GM18520 (cell line): ENCODE measurements around the gene CROCC2.

Source experiments
- ATAC-seq: cut with Tn5 transposase; IDR thresholded peaks from one replicate; pipeline ENCODE4 v1.9.1; 2021; ENCODE audit not compliant: unreplicated experiment

CROCC2 gene

GRCh38 chr2:240996161-240996833 is 90.2 kb downstream of the CROCC2 start:
- no peak for ATAC-seq

GRCh38 chr2:240996834-240997140 is 90.7 kb downstream of the CROCC2 start:
- ATAC-seq: no peak

GRCh38 chr2:240997141-240997855 is 91.2 kb downstream of the CROCC2 start:
- ATAC-seq: no peak

GRCh38 chr2:240997856-240998705 is 91.9 kb downstream of the CROCC2 start, which contains the start of gene SNED1:
Gene SNED1 (plus strand): TSS chr2:240998618. CDS start chr2:240998838, 220 bp downstream.
- ATAC-seq: no peak

- ATAC-seq: no peak
These were observed 92.5 kb downstream of the CROCC2 start for GRCh38 chr2:240998706-240998994.

- ATAC-seq: no peak
These were observed 93.1 kb downstream of the CROCC2 start for GRCh38 chr2:240998995-240999791.

- ATAC-seq: no peak
These were observed 93.9 kb downstream of the CROCC2 start for GRCh38 chr2:240999873-241000541.

- no peak for ATAC-seq
These were observed 94.7 kb downstream of the CROCC2 start for GRCh38 chr2:241000831-241001321.

GRCh38 chr2:241001413-241002274 is 95.5 kb downstream of the CROCC2 start:
- ATAC-seq: no peak

- no peak for ATAC-seq
These were observed 96.3 kb downstream of the CROCC2 start for GRCh38 chr2:241002275-241003046.

GRCh38 chr2:241003047-241003360 is 96.9 kb downstream of the CROCC2 start:
- no peak for ATAC-seq

GRCh38 chr2:241003369-241003768 is 97.2 kb downstream of the CROCC2 start:
- no peak for ATAC-seq

- ATAC-seq: no peak
These were observed 97.9 kb downstream of the CROCC2 start for GRCh38 chr2:241003830-241004564.

GRCh38 chr2:241005569-241005968 is 99.4 kb downstream of the CROCC2 start:
- ATAC-seq: no peak

- no peak for ATAC-seq
These were observed 100.3 kb downstream of the CROCC2 start for GRCh38 chr2:241006412-241006811.

- no peak for ATAC-seq
These were observed 101.0 kb downstream of the CROCC2 start for GRCh38 chr2:241007111-241007510.

- ATAC-seq: no peak
These were observed 102.0 kb downstream of the CROCC2 start for GRCh38 chr2:241007880-241008710.
